ENCODE data around the gene RALGDS.

DNA sequence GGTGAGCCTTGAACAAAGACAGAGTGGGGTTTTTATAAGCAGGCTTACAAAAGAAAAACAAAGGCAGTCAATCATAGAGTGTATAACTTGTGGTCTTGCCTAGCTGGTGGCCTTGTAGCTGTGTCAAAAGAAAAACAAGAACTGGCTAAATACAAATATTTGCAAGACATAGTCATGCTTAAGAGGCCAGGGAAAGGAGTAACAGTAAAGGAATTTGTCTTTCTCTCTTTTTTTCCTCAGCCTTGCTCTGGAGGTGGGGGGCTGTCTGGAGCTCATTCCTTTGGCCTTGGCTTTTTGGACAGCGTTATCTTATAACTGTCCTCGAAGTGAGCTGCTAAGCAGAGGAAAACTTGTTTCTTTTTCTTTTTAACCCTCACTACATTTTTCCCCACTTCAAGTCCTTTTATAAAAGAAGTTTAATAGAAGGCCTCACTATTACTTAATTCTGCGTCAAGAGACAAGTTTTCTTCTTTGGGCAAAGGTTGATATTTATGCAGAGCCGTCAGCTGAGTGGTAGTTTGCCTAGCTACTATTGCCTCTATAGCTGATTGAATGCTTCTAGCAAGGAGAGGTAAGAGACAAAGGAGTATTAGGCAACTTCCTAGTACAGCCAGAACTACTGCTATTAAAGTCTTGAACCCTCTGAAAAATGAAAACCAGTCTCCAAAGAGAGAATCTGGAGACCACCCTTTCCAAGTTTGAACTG is 45.0 kb downstream of the RALGDS start:
- TF ChIP-seq, protein P1, sequence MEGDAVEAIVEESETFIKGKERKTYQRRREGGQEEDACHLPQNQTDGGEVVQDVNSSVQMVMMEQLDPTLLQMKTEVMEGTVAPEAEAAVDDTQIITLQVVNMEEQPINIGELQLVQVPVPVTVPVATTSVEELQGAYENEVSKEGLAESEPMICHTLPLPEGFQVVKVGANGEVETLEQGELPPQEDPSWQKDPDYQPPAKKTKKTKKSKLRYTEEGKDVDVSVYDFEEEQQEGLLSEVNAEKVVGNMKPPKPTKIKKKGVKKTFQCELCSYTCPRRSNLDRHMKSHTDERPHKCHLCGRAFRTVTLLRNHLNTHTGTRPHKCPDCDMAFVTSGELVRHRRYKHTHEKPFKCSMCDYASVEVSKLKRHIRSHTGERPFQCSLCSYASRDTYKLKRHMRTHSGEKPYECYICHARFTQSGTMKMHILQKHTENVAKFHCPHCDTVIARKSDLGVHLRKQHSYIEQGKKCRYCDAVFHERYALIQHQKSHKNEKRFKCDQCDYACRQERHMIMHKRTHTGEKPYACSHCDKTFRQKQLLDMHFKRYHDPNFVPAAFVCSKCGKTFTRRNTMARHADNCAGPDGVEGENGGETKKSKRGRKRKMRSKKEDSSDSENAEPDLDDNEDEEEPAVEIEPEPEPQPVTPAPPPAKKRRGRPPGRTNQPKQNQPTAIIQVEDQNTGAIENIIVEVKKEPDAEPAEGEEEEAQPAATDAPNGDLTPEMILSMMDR (IDR thresholded peaks at IDR 0.05): no peak
- TF ChIP-seq POLR2A (IDR thresholded peaks at IDR 0.05): no peak
